Lung (tissue), 12 donors: Measurements from ENCODE around the gene FMO1. TPM values are rescaled to one million over a fixed set of nuclear protein-coding genes. Genes with fewer than 3 reads are reported as not detected.
"Not testable (repeated sequence)": the region's sequence is repeated elsewhere in the genome, so short reads cannot be mapped to it uniquely, and the experiment has no call there.

Source experiments
- ATAC-seq: fragments of 200-7000 bp; cut with Tn5 transposase; one replicate; pipeline ENCODE4 v1.9.1; 2020; ENCODE audit warnings: moderate number of reproducible peaks; ENCODE audit not compliant: insufficient read depth, low FRiP score
- DNase-seq, 3 donors: peaks; one replicate each; pipeline ENCODE4 v3.0.0-alpha.2; 2013 to 2017
- H3K27ac ChIP-seq, 2 donors: one replicate each; pipeline ENCODE4 v1.5.1; 2013; ENCODE audit warnings: mild to moderate bottlenecking in 2 of 2, moderate library complexity in 2 of 2, control low read depth in 1 of 2, inconsistent platforms in 1 of 2, low read depth in 1 of 2, low read length in 1 of 2
- H3K27me3 ChIP-seq, 3 donors: one replicate each; pipeline ENCODE4 v1.5.1; 2013; ENCODE audit warnings: low read length in 2 of 3; ENCODE audit not compliant: control insufficient read depth in 3 of 3, insufficient read depth in 3 of 3
- H3K36me3 ChIP-seq, 4 donors: one replicate each; pipeline ENCODE4 v1.5.1; 2013; ENCODE audit warnings: low read length in 4 of 4, mild to moderate bottlenecking in 1 of 4, moderate library complexity in 1 of 4; ENCODE audit not compliant: control insufficient read depth in 4 of 4, insufficient read depth in 4 of 4
- H3K4me1 ChIP-seq, 5 donors: one replicate each; pipeline ENCODE4 v1.5.1; 2013; ENCODE audit warnings: low read length in 5 of 5, mild to moderate bottlenecking in 2 of 5, moderate library complexity in 1 of 5; ENCODE audit not compliant: control insufficient read depth in 5 of 5, insufficient read depth in 5 of 5
- H3K4me3 ChIP-seq: one replicate; pipeline ENCODE4 v1.5.1; 2013; ENCODE audit warnings: mild to moderate bottlenecking, control low read depth, moderate library complexity
- H3K9ac ChIP-seq, 2 donors: one replicate each; pipeline ENCODE4 v1.5.1; 2013; ENCODE audit warnings: low read length in 2 of 2, control low read depth in 1 of 2; ENCODE audit not compliant: insufficient read depth in 1 of 2
- H3K9me3 ChIP-seq, 4 donors: one replicate each; pipeline ENCODE4 v1.5.1; 2013; ENCODE audit warnings: low read length in 3 of 4, mild to moderate bottlenecking in 1 of 4, moderate library complexity in 1 of 4; ENCODE audit not compliant: control insufficient read depth in 4 of 4, insufficient read depth in 3 of 4
- WGBS, 2 donors: extraction: QIAGEN DNeasy Blood & Tissue Kit; methylation state at CpG; one replicate each; pipeline ENCODE4 v1.1.7; 2013; 5-methylcytosine and 5-hydroxymethylcytosine counted together
- polyA plus RNA-seq, 2 donors: library from polyadenylated mRNA; stranded (reverse); fragments of 200-250 nt; gene quantifications; one replicate each; pipeline ENCODE4 v1.2.1, GENCODE V29; 2013
- total RNA-seq, 2 donors: library from RNA; depleted of rRNA in 1 of 2; stranded (reverse); fragments of >200 nt in 1 of 2; gene quantifications; one replicate each; pipeline ENCODE4 v1.2.1, GENCODE V29; 2014 to 2021
- TF ChIP-seq, protein P1 (sequence below): IDR thresholded peaks from 2 replicates; pipeline ENCODE4 v1.5.1; 2012; ENCODE audit warnings: mild to moderate bottlenecking; ENCODE audit errors: control extremely low read depth, extremely low read depth
- donor health status: control.
- donor health status: control.
- donor health status: Bipolar disorder and iron deficiency.
- donor health status: healthy.
- donor health status: DM: yes; HTN: yes; CAD: no.

FMO1 gene
- total and polyA plus RNA-seq, 4 donors, result 0.47 to 8.7 (median 2.1) TPM

DNA sequence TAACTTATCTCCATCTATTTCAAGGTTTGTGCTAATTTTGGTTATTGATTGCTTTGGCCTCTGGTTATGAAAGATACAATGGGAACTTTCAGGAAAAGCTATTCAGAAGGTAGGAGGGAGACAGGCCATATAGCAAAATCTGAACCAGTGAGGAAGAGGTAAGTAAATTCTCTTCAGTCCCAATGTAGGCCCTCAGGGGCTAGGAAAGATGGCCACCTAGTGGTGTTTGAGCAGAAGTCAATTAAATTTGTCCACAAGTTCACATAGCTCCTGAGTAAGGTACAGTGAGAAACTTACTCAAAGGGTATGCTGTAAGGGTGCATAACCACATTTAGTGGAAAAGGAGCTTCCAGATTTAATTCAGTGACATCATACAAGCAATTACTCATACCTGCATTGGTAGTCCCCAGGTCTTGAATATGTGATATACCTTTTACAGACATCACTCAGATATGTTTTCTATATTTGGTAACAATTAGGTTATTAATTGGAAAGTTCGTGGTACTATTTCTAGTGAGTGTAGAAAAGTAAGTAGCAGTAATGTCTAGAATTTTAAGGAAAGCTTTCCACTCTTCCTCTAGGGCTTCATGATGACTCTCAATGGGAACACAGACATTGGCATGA, 21.4 kb upstream of the FMO1 start:
- H3K27ac ChIP-seq, result no peak overlapping the region
- H3K9ac ChIP-seq, result no peak overlapping the region
- H3K9me3 ChIP-seq, result no peaks in the 10 kb centered on the region
- H3K36me3 ChIP-seq, result no peaks in the 10 kb centered on the region
- TF ChIP-seq, protein P1, sequence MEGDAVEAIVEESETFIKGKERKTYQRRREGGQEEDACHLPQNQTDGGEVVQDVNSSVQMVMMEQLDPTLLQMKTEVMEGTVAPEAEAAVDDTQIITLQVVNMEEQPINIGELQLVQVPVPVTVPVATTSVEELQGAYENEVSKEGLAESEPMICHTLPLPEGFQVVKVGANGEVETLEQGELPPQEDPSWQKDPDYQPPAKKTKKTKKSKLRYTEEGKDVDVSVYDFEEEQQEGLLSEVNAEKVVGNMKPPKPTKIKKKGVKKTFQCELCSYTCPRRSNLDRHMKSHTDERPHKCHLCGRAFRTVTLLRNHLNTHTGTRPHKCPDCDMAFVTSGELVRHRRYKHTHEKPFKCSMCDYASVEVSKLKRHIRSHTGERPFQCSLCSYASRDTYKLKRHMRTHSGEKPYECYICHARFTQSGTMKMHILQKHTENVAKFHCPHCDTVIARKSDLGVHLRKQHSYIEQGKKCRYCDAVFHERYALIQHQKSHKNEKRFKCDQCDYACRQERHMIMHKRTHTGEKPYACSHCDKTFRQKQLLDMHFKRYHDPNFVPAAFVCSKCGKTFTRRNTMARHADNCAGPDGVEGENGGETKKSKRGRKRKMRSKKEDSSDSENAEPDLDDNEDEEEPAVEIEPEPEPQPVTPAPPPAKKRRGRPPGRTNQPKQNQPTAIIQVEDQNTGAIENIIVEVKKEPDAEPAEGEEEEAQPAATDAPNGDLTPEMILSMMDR, result peak; percentile 60
- no peaks in the 10 kb centered on the region for H3K27me3 ChIP-seq
- WGBS, 2 donors, result 80 to 94% methylated on average over 1 of the region's 1 CpG
- DNase-seq, result peak; percentile 65 to 89 (median 84)
- peaks cover 0 to 45% (median 8%) of the 10 kb centered on the region in 5 donors for H3K4me1 ChIP-seq
- no peak overlapping the region for H3K4me3 ChIP-seq
- peak; percentile 79 for ATAC-seq

DNA sequence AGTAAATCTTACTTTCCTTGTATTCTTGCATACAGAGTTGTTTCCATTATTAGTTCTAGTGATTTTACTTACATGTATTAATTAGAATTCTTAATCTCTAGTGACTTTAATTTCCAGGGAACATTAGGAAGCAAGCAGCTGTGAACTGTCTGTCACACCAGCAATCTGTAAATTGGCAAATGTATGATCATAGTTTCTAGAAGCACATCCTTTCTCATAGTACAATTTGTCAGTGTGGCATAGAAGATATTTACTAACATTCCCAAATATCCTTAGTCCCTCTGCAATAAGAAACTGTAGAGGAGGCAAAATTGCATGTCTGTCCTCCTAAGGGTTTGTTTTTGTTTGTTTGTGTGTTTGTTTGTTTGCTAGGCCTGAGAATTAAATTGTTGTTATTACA, 17.0 kb upstream of the FMO1 start:
- ATAC-seq (no peak), DNase-seq (peak; percentile 47 to 88 (median 78))
- Histone ChIP-seq H3K27me3 (no peaks in the 10 kb centered on the region), H3K4me3 (no peak overlapping the region), H3K9ac (no peak overlapping the region), H3K4me1 (peaks cover 0 to 33% (median 3%) of the 10 kb centered on the region in 5 donors), H3K27ac (peak overlapping the region in 1 of 2 donors; percentile 9), H3K36me3 (peaks cover 0 to 2% (median 0%) of the 10 kb centered on the region in 4 donors), H3K9me3 (no peaks in the 10 kb centered on the region)
- TF ChIP-seq, protein P1, result no peak

DNA sequence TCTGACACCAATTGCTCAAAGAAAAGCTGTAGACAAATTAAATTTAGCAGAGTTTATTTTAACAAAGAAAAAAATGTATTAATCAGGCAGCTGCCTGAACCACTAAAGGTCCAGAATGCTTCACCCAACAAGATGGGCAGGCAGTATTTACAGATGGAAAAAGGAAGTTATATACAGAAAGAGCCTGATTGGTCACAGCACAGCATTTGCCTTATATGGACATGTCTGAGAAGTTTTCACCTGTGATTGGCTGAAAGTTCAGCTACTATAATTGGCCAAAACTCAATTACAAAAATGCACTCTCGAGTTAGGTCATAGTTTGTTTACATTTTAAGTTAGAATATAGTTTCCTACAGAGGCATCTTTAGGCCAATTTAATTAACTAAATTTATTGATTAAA, 15.1 kb upstream of the FMO1 start:
- Histone ChIP-seq H3K27me3 (no peaks in the 10 kb centered on the region), H3K9me3 (peaks cover 0 to 1% (median 0%) of the 10 kb centered on the region in 4 donors), H3K9ac (no peak overlapping the region), H3K36me3 (peaks cover 0 to 2% (median 0%) of the 10 kb centered on the region in 4 donors), H3K4me1 (peaks cover 0 to 33% (median 0%) of the 10 kb centered on the region in 5 donors), H3K4me3 (no peak overlapping the region), H3K27ac (no peak overlapping the region)
- TF ChIP-seq, protein P1, result no peak
- no peak for DNase-seq
- 82 to 89% methylated on average over 1 of the region's 1 CpG for whole genome bisulfite sequencing, 2 donors
- ATAC-seq, result no peak

DNA sequence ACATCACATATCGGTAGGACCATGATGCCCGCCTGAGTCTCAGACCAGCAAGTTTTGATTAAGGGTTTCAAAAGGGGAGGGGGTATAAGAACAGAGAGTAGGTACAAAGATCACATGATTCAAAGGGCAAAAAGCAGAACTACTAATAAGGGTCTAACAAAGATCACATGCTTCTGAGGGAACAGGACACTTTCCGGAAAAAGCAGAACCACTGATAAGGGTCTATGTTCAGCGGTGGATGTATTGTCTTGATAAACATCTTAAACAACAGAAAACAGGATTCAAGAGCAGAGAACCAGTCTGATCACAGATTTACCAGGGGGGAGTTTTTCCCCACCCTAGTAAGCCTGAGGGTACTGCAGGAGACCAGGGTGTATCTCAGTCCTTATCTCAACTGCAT, 12.1 kb upstream of the FMO1 start:
- H3K4me3 ChIP-seq, H3K9ac ChIP-seq, H3K9me3 ChIP-seq, H3K27me3 ChIP-seq, H3K27ac ChIP-seq, H3K36me3 ChIP-seq, DNase-seq, ATAC-seq: not testable (repeated sequence)
- 67 to 81% methylated on average over 4 of the region's 4 CpGs for WGBS, 2 donors
- peaks cover 0 to 18% (median 0%) of the 10 kb centered on the region in 5 donors for H3K4me1 ChIP-seq
